Stimulated activated CD4-positive, alpha-beta T cell treated with anti-CD3 and anti-CD28 coated beads, TNF-alpha, amount 100 ng/mL, for 24 hours (primary cell): Measurements from ENCODE around the gene PQBP1.
"Not testable (repeated sequence)": the region's sequence is repeated elsewhere in the genome, so short reads cannot be mapped to it uniquely, and the experiment has no call there.

ENCODE experiments used
- DNase-seq, 3 experiments: peaks; one replicate each; pipeline ENCODE4 v3.0.0-alpha.2; 2020; ENCODE audit warnings: low read depth in 3 of 3

Gene PQBP1

GRCh38 chrX:48897625-48898306, at the start of gene PQBP1, which contains the start of gene TIMM17B:
Gene PQBP1 (plus strand): TSS chrX:48897930. CDS start chrX:48898510, 580 bp downstream.
Gene TIMM17B (minus strand): TSS chrX:48897768. CDS start chrX:48897749, 19 bp downstream.
- DNase-seq: peak; percentile 72 to 84 (median 76)

GRCh38 chrX:48848847-48849246, 48.9 kb upstream of the PQBP1 start:
- no peak for DNase-seq

GRCh38 chrX:48852857-48853256, 44.9 kb upstream of the PQBP1 start:
- no peak for DNase-seq

- not testable (repeated sequence) for DNase-seq
Observed at GRCh38 chrX:48853494-48853893, 44.2 kb upstream of the PQBP1 start.

- DNase-seq: not testable (repeated sequence)
Observed at GRCh38 chrX:48854121-48854804, 43.5 kb upstream of the PQBP1 start.

GRCh38 chrX:48854898-48855297, 42.8 kb upstream of the PQBP1 start:
- DNase-seq: no peak

- DNase-seq: no peak
Observed at GRCh38 chrX:48864210-48864609, 33.5 kb upstream of the PQBP1 start.

- DNase-seq: not testable (repeated sequence)
Observed at GRCh38 chrX:48872017-48872416, 25.7 kb upstream of the PQBP1 start.

- not testable (repeated sequence) for DNase-seq
Observed at GRCh38 chrX:48876944-48877343, 20.8 kb upstream of the PQBP1 start.

- no peak for DNase-seq
Observed at GRCh38 chrX:48883729-48884128, 14.0 kb upstream of the PQBP1 start.

- not testable (repeated sequence) for DNase-seq
Observed at GRCh38 chrX:48886586-48886985, 11.1 kb upstream of the PQBP1 start.

GRCh38 chrX:48890296-48890925, 7.3 kb upstream of the PQBP1 start:
- peak in 1 of 3 experiments; percentile 16 for DNase-seq

GRCh38 chrX:48890934-48891401, 6.8 kb upstream of the PQBP1 start:
- DNase-seq: peak in 1 of 3 experiments; percentile 13

- peak; percentile 40 to 75 (median 49) for DNase-seq
Observed at GRCh38 chrX:48891402-48892288, 6.1 kb upstream of the PQBP1 start.

GRCh38 chrX:48892896-48893295, 4.8 kb upstream of the PQBP1 start:
- DNase-seq: no peak

GRCh38 chrX:48893556-48894348, 4.0 kb upstream of the PQBP1 start:
- DNase-seq: no peak

GRCh38 chrX:48894891-48895290, 2.8 kb upstream of the PQBP1 start:
- no peak for DNase-seq

- DNase-seq: no peak
Observed at GRCh38 chrX:48896611-48897011, 1.1 kb upstream of the PQBP1 start.

- peak in 2 of 3 experiments; percentile 54 to 61 for DNase-seq
Observed at GRCh38 chrX:48897157-48897624, 539 bp upstream of the PQBP1 start.

- DNase-seq: no peak
Observed at GRCh38 chrX:48899078-48899410, 1.3 kb downstream of the PQBP1 start.

- DNase-seq: no peak
Observed at GRCh38 chrX:48901069-48901468, 3.3 kb downstream of the PQBP1 start.
